ENCODE data around the gene LEPR. TPM values are rescaled to one million over a fixed set of nuclear protein-coding genes. Genes with fewer than 3 reads are reported as not detected.
"Not testable (repeated sequence)": the region's sequence is repeated elsewhere in the genome, so short reads cannot be mapped to it uniquely, and the experiment has no call there.

The LEPR gene
- total RNA-seq, 4 donors from 2014 or later = 3.9 to 12.4 (median 6.7) TPM

- Histone ChIP-seq H3K9me3 (no peaks in the 10 kb centered on the region), H3K36me3 (no peaks in the 10 kb centered on the region), H3K27me3 (no peaks in the 10 kb centered on the region), H3K4me1 (no peaks in the 10 kb centered on the region), H3K4me3 (no peak overlapping the region), H3K27ac (no peak overlapping the region)
- 57% methylated on average over 2 of the region's 2 CpGs for WGBS
- no peak for DNase-seq (ENCODE audit: low spot score in 2 of 2)
- TF ChIP-seq, protein P1, sequence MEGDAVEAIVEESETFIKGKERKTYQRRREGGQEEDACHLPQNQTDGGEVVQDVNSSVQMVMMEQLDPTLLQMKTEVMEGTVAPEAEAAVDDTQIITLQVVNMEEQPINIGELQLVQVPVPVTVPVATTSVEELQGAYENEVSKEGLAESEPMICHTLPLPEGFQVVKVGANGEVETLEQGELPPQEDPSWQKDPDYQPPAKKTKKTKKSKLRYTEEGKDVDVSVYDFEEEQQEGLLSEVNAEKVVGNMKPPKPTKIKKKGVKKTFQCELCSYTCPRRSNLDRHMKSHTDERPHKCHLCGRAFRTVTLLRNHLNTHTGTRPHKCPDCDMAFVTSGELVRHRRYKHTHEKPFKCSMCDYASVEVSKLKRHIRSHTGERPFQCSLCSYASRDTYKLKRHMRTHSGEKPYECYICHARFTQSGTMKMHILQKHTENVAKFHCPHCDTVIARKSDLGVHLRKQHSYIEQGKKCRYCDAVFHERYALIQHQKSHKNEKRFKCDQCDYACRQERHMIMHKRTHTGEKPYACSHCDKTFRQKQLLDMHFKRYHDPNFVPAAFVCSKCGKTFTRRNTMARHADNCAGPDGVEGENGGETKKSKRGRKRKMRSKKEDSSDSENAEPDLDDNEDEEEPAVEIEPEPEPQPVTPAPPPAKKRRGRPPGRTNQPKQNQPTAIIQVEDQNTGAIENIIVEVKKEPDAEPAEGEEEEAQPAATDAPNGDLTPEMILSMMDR (IDR thresholded peaks at IDR 0.05) = no peak
- TF ChIP-seq POLR2AphosphoS5 (IDR thresholded peaks at IDR 0.05) (no peak), POLR2A (IDR thresholded peaks at IDR 0.05) (no peak), EP300 (IDR thresholded peaks at IDR 0.05) (no peak)
These were observed 38.4 kb downstream of the LEPR start for GRCh38 chr1:65458730-65459396.

DNA sequence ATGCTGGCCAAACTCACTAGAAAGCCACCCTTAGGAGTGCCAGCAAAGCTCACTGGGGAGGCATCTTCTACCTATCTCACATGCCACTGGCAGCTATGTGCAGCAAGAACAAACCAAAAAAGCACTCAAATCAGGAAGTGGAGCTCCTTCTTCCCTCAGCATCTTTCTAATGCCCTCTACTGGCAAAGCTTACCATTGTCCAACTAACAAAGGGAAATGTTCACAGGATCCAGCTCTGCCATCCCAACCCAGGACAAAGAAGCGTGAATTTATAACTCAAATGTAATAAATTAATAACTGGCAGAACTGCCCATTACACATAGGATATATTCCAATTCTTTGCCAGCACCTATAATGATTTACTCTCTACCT, 38.9 kb downstream of the LEPR start:
- H3K27me3 ChIP-seq = no peaks in the 10 kb centered on the region
- no peaks in the 10 kb centered on the region for H3K9me3 ChIP-seq
- 75% methylated on average over 1 of the region's 1 CpG for WGBS
- no peaks in the 10 kb centered on the region for H3K36me3 ChIP-seq
- H3K4me1 ChIP-seq = no peaks in the 10 kb centered on the region
- DNase-seq (ENCODE audit: low spot score in 2 of 2) = no peak
- H3K4me3 ChIP-seq = no peak overlapping the region
- H3K27ac ChIP-seq = no peak overlapping the region
- TF ChIP-seq POLR2AphosphoS5 (IDR thresholded peaks at IDR 0.05) = no peak
- TF ChIP-seq, protein P1 (IDR thresholded peaks at IDR 0.05) = peak in 1 of 2 donors; percentile 19

DNA sequence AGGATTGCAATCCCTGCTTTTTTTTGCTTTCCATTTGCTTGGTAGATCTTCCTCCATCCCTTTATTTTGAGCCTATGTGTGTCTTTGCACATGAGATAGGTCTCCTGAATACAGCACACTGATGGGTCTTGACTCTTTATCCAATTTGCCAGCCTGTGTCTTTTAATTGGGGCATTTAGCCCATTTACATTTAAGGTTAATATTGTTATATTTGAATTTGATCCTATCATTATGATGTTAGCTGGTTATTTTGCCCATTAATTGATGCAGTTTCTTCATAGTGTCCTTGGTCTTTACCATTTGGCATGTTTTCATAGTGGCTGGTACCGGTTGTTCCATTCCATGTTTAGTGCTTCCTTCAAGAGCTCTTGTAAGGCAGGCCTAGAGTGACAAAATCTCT, 45.4 kb downstream of the LEPR start:
- not testable (repeated sequence) for DNase-seq (ENCODE audit: low spot score in 2 of 2); H3K9me3 ChIP-seq; H3K27ac ChIP-seq; H3K4me3 ChIP-seq; H3K27me3 ChIP-seq; H3K4me1 ChIP-seq; H3K36me3 ChIP-seq
- 96% methylated on average over 1 of the region's 1 CpG for WGBS

DNA sequence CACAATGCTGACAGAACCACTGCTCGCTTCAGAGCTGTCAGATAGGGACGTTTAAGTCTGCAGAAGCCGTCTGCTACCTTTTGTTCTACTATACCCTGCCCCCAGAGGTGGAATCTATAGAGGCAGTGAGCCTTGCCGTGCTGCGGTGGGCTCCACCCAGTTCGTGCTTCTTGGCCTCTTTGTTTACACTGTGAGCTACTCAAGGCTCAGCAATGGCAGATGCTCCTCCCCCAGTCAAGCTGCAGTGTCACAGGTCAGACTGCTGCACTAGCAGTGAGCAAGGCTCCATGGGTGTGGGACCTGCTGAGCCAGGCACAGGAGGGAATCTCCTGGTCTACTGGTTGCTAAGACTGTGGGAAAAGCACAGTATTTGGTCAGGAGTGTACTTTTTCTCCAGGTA, 47.1 kb downstream of the LEPR start:
- no peaks in the 10 kb centered on the region for H3K27me3 ChIP-seq
- H3K4me1 ChIP-seq = peaks cover 4% of the 10 kb centered on the region
- TF ChIP-seq EP300 (IDR thresholded peaks at IDR 0.05) (no peak), POLR2AphosphoS5 (IDR thresholded peaks at IDR 0.05) (no peak), POLR2A (IDR thresholded peaks at IDR 0.05) (no peak)
- TF ChIP-seq, protein P1 (IDR thresholded peaks at IDR 0.05) = no peak
- no peaks in the 10 kb centered on the region for H3K9me3 ChIP-seq
- no peak overlapping the region for H3K4me3 ChIP-seq
- DNase-seq (ENCODE audit: low spot score in 2 of 2) = no peak
- no peaks in the 10 kb centered on the region for H3K36me3 ChIP-seq
- H3K27ac ChIP-seq = no peak overlapping the region
- WGBS = 47% methylated on average over 6 of the region's 6 CpGs

DNA sequence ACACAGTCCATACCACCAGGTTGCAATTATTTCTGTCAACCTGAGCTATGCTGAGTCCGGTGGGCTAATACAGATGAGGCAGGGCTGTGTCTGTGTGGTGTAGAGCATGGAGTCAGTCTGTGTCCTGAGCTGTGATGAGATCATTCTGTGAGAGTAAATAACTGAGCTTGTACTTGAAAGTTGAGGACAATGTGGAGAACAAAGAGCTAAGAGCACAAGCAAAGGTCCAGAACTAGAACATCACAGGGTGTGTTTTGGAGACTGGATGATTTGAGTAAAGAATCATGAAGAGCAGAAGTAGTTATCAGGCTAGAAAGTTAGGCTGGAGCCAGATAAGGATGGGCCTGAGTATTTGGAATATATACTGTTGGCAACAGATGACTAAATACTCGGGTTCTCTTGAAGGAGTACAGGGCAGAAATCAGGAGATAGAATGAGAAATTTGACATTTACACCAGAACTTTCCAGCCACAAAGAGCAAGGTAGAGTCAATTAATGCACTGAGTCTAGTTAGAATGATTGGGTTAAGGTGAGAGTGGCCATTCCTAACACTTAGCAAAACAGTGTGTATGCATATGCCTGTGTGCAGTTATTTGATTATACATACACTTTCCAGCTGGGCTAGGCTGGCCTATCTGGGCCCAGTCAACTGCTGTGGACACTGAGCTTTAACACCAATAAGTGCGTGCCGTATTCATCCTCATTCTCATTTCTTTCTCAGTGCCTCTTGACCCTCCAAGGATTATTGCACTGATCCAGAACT, 48.8 kb downstream of the LEPR start:
- H3K27ac ChIP-seq = no peak overlapping the region

More for the DNA sequence above, 48.8 kb downstream of the LEPR start:
- Histone ChIP-seq H3K9me3 (no peaks in the 10 kb centered on the region), H3K27me3 (no peaks in the 10 kb centered on the region), H3K4me3 (no peak overlapping the region), H3K4me1 (peaks cover 4% of the 10 kb centered on the region), H3K36me3 (no peaks in the 10 kb centered on the region)
- 70% methylated on average over 4 of the region's 4 CpGs for WGBS
- TF ChIP-seq POLR2A (IDR thresholded peaks at IDR 0.05) (no peak), EP300 (IDR thresholded peaks at IDR 0.05) (no peak), POLR2AphosphoS5 (IDR thresholded peaks at IDR 0.05) (no peak)
- TF ChIP-seq, protein P1 (IDR thresholded peaks at IDR 0.05) = no peak
- DNase-seq (ENCODE audit: low spot score in 2 of 2) = no peak
